ENCODE results near the gene WDFY4.

Gene WDFY4

DNA sequence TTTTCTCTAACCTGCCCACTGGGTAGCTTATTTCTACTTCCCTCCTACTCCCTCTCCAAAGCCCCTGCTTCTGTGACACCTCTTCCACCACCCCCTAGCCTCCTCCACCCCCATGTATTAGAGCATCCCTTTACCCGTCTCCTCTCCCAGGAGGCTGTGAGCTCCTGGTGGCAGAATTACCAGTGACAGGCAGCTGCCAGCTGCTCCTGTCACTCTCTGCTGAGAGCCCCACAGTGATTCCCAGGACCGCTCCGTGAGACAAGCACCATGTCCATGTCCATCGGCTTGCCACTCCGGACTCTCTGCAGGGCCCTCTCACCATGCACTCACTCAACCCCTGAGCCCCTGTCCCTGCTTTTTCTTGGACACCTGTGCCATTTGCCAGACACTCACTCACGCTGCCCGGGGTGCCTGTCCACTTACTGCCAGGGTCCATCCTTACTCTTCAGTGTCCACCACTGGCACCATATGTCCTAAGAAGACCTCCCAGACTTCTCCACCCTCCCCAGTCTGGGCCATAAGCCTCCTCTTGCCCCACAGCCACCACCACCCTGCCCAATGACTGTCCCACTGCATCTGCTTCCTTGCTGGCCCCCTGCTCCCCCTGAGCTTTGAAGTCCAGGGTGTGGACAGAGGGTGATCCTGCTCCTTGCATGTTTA, 9.8 kb downstream of the WDFY4 start:
- no peak for DNase-seq

DNA sequence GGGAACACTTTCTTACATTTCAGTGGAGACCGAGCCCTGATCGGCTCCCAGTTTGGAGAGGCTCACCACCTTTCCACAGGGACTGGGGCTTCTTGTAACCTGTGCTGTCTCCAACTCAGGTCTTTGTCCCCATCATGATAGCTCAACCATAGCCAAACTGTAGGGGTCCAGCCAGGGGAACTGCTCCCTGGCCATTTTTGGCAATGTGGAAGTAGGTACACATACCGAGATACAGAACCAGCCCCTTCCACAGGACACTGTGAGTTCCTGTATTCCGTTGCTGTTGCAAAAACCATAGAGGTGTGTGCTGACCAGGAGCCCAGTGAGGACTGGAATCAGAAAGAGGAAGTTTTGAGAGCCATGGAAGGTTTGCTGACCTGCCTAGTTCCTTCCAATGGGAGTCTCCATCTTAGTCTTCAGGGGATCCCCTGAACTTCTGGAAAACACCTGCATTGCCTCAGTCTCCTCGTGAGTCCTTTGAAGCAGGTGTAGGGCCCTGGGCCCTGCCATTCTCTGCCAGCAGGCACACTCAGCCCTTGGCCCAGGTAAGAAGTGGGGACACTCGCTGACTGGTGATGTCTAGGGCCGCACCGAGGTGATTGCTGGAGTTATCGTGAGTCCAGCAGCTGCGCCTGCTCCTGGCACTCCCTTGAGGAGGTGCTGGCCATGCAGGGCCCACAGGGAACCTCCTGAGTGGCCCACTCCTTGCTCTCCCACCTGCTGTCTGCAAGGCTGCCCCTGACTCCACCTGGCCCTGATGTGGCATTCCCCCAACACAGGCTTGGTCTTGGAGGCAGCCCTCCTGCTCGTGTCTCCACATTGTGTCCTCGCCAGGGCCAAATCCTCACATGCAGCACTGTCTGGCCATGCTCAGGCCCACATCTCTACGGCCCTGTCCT, 11.2 kb downstream of the WDFY4 start:
- no peak for DNase-seq

DNA sequence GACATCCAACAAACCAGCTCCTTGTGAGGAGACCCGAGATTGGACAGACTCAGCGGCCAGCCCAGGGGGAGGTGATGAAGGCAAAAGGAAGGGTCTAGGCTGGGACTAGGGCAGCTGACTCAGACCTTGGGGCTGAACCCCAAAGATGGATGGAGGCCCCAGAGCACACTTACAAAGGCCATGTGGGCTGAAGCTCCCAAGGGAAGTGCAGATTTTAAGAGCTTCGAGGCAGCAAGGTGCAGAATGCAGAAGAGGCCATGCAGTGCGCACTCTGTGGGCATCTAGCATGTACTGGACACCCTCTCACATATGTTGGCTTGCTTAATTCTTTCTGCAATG, 11.8 kb downstream of the WDFY4 start:
- DNase-seq = no peak

DNA sequence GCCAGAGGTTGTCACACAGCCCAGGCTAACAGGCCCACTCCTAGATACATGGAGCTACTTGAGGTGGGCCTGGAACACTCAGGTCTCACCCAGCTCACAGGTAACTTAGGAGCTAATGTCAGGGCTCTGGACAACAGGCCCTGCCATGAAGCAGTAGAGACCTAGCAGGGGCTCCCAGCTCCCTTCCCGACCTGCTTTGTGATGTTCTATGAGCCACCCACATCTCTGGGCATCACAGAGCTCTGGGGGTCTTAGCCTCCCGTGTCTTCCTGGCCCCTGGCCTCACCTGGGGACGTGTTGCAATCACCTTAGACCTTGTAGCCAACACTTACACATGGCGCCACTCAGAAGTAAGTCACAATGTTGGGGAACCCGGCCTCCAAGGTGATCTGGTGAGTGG, 12.4 kb downstream of the WDFY4 start:
- DNase-seq = no peak

DNA sequence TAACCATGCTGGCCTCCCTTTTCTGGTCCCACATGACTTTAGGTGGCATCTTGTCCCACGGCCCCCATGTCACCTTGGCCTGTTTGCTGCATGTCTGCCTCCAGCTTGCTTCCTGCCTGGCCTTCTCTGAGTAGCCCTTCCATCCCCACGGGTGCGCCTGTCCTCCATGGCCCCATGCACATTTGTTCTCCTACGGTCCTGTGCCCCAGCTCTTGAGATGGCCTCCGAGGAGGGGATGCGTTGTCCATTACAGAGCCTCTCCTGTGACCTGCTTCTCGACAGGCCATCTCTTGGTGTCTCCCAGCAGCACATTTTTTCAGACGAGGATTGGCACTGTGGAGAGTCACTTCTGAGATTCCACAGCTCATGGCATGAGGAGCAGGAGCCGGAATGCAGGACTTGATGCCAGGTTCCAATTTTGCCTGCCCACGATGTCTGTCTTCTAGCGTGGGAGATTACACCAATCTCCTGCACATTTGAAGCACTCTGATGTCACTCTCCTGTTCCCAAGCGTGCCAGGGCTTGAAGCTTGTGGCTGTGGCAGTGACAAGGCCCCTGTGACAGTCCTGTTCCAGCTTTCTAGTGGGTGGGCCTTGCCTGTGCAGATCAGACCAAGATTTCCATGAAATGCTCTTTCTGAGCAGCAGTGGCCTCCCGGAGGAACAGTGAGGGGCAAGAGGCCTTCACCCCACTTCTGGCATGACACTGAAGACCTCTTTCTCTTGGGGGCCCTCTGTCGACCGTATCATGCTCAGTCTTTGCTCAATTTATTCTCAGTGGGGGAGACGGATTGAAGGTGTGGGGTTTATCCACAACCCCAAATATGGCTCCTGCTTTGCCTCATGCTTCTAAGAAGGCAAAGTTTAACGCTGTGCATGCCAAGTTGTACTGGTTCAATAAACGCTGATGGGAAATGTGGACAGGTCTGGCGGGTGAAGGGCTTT, 13.4 kb downstream of the WDFY4 start:
- no peak for DNase-seq

DNA sequence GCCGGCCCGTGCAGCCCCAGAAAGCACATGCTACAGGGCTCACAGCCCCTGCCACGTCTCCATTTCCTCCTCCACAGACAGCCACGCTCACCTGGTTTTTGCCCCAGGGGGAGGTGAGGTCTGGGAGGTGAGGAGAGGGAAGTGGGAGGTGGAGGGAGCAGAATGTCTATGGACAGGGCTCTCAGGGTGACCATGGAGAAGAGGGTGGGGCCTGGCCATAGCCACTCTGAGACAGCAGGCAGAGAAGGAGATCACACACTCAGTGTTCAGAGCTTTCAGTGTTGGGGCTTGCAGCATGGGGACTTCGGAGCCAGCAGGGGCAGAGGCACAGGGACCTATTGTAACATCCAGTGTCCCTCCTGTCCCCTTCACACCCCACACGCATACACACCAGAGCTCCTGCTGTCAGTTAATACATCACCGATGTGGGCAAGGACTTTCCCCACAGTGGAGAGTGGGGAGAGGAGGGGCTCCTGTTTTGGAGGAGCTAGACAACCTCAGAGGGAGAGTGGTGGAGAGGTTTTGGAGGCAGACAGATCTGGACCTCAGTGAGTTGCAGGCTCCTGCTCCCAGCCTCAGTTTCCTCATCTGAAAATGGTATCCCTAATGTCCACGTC, 14.4 kb downstream of the WDFY4 start:
- DNase-seq = no peak

DNA sequence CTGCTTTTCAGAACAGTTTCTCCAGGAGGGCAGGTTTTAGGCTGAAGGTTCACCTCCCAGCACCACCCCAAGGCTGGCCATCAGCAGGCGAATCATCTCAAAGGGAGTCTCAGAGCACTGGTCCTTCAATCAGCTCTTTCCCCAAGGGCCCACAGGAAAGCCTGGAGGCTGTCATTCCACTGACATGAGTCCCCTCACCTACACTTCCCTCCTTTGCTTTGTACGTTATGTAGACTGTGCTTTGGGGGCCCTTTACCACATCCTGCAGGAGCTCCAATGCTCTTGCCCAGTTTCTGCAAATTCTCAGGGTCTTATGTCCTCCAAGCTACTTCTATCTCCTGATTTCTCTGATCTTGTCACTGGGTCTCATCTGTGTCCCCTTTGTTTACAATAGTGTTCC, 15.4 kb downstream of the WDFY4 start:
- no peak for DNase-seq

DNA sequence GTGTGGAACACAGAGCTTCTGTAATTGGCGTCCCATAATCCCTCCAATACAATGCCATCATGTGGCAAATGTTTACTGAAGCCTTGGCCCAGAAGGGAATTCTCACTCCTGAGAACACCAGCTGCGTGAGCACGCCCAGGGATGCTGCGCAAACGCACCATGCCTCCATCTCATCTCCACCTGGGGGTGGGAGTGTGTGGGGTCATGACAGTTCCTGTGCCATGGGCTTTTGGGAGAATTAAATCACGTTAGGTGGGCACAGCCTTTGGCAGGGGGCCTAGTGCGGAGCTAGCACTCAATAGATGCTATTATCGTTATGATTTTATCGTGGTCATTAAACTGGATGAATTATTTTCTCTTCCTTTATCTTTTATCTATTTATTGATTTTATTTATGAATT, 15.8 kb downstream of the WDFY4 start:
- DNase-seq = no peak

DNA sequence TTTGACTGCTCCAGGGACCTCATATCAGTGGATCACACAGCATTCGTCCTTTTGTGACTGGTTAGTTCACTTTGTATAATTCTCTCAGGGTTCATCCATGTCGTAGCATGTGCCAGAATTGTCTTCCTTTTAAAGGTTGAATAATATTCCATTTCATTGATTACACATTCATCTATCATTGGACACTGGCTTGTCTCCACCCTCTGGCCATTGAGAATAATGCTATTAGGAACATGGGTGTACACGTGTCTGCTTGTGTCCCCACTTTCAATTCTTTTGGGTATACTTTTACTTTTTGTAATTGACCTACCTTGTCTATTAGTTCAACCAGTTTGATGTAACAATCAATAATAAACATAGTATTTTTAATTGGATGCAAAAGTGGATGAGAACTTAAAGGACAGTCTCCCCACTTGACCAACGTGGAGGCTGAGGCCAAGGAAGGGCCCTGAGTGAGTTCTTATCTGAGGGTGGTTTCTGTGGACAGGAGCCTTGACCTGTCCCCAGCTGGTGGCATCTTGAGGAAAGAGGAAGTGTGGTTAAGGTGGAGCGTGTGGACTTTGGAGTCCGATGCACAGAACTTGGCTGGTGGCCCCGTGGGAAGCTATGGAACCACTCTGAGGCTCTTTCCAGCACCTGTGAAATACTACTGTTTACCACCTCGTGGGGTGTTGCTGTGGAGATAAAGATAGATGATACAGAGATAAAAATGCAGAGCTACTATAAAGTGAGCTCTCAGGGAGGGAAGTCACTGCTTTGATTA, 16.6 kb downstream of the WDFY4 start:
- no peak for DNase-seq

DNA sequence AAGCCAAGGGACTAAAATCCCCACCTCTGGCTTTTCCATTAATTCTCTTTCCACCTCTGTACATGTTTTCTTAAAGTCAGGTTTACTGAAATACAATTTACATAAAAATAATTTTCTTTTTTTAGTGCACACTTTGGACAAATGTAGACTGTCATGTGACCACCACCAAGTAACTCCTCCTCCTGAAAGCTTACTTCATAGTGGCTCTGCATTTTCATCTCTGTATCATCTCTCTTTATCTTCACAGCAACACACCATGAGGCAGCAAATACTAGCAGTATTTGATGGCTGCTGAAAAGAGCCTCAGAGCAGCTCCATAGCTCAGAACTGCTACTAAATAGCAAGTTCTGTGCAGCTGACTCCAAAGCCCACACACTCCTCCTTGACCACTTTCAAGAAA, 17.3 kb downstream of the WDFY4 start:
- no peak for DNase-seq

DNA sequence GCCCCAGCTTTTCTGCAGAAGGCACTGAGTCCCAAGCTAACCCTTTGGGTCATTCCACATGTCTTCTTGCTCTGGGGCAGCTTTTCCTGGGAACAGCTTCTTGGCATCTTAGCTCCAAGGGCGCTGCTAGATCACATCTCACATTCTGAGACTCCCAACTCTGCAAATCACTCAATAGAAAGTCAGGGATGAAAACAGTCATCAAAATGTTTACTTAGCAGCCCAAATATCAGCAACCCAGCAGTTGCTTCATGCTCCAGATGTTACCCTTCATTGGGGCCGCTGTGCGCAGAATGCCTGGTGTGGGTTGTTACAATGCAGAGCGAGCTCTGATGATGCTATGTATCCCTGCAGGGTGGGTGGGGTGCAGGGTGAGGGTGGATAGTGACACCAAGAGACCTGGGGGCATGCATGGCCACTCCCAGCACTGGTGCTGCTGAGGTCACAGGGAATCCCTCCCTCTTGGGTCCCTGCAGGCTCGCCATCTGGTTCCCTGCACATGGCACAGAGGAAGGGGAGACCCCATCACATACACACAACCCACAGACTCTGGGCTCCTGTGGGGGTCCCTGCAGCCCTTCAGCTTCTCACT, 19.0 kb downstream of the WDFY4 start:
- DNase-seq = no peak

DNA sequence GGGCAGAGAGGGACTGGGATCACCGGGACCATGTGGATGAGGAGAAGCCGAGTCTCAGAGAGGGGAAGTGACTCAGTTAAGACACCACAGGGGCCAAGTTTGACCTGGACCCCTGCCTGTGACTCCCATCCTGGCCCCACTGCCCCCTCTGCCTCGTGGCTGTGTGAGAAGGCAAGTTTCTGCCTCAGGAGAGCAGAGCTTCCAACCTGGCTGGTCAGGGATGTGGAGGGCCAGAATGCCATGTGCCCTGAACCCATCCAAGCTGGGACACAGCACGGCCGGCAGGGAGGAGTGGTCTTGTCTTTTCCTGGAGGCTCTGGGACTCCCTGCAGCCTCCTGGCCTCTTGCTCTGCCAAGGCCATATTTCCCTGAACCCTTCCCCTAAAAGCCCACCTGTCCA, 19.5 kb downstream of the WDFY4 start:
- DNase-seq = no peak

DNA sequence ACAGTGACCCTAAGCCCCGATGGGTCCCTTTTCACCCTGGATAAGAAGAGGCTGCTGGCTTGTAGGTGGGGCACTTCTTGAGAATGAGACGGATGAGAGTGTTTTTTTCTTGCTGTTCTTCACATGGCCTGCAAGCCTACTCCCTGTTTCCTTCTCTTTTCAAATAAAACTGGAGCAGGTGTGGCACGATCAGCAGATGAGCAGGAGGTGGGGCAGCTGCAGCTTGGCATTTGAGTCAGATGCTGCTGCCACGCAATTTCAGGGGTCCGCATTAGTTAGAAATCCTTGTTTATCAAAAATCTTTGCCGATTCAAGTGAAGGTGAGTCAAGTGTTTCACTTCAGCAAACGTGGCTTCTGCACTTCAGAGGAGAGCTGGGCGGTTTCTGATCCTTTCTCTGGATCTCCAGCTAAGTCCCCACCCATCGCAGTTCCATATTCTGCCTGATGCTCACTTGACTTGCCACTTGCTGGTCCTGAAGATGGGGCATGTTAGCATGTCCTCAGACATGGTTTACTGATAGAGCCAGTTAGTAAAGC, 20.8 kb downstream of the WDFY4 start:
- DNase-seq = no peak

DNA sequence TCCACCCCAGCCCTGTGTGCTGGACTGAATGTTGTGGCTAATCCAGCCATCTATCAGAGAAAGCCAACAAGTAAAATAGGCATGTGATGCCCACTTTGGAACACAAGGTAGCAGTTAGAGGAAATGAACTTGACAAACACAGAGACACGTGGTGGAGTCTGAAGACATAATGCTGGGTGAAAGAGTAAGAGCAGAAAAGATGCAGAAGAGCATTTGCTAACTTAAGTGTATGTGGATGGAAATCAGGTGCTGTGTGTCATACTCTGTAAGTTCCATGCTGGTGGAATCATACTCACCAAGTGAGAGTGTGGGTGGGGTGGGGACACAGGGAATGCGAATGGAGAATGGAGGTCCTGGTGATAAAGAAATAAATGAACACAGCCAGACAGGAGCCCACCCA, 22.8 kb downstream of the WDFY4 start:
- no peak for DNase-seq

DNA sequence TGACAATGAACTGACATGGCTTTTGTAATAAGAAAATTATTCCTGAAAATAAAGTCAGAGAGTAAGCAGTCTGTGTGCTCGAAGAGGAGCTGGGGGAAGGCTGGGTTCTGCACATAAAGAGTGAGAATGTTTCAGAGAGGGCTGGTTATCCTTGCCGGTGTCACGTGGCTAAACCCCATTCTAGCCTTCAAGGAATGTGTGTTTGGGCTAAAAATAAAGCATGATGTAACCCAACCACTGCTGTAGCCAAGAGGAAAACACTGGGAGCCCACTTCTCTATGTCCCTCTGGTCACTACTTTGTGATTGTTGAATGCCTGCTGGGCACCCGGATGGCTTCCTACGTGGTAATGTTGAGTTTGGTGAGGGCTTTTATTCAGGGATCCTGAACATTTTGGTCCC, 23.5 kb downstream of the WDFY4 start:
- no peak for DNase-seq

DNA sequence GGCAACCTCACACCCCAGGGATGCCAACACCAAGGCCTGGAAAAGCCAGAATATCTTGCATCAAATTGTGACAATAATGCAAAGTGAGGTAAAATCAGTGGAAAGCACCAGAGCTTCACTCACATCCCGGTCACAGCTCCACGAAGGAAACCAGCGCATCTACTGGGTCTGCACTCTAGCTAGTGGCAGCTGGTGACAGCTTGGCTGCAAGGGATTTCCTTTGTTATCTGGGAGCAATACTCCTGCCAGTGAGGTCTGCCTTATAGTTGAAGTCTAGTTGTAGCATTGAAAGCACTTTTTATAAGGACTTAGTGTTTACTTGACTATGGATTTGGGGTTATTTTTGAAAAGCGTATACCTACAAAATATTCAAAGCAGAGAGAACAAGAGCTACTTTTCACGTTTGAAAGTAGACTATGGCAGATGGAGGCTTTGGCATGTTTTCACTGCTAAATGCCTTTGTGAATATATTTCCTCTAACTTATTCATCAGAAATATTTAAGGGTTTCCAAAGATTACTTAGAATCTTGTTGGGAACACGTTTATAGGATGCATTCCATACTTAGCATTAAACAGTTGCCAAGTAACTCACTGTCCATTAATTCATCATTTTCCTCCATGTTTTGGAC, 26.1 kb downstream of the WDFY4 start:
- no peak for DNase-seq

DNA sequence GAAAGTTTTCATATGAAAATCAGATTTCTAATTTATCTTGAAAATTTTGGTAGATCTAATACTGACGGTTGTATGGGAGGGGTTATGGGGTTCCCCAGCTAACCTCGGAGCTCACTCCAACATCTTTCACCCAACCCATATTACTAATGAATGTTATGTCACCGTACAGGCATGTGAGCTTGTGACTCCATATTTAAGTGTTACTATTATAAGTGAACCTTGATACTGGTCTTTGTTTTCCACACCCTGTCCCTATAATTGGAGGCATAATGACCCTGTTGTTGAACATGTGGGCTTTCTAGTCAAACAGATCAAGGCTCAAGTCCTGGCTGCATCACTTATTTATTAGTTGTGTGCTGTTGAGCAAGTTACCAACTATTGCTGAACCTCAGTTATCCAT, 27.2 kb downstream of the WDFY4 start:
- DNase-seq = no peak

DNA sequence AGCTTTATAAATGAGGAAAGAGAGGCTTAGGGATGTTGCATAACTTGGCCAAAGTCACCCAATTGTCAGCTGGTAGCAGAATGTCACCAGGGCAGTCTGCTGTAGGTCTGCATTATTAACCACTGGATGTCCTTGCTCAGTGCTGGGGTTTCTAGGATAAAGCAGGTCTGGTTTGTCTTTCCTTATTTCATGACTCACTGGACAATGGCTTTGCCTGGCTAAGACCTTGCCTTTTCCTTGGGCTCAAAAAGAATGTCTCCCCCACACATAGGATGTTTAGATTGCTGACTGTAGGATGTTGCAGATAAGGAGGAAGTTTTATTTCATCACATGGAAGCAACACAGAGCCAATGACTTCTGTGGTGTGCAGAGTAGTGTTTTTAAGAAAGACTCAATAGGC, 29.4 kb downstream of the WDFY4 start:
- DNase-seq = no peak

DNA sequence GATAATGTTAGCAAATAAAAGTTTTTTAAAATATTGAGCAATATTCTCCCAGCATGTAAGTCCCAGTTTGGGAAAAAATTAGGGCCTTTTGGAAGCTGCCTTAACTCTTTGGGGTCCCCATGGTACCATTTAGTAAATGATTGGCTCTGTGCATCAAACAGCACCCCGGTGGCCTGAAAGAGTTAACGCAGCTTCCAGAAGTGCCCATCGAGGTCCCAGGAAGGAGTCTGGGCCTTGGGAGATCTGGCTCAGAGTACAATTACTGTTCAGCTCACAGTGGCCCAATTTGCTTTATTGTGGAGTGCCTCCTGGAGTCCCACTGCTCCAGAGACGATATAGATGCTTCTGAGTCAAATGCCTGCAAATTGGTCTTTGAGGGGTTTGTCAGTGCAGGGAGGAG, 31.7 kb downstream of the WDFY4 start:
- DNase-seq = no peak

DNA sequence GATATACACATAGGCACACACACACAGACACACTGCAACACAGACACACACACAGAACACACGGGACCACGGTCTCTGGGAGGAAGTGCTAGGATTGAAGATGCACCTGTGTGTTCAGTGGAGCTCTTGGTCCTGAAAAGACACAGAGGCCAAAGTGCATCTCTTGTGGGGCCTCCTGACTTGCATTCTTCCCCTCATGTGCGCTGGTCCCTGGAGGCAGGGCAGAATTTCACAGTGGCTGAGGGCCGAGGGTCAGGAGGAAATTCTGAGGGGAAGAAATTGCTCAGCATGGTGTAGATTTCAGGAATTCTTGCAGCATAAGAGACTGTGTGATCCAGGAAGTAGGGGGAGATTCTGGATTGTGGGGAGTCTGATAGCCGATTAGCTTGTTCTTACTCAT, 35.9 kb downstream of the WDFY4 start:
- no peak for DNase-seq

All from NCI-H526 treated with DMSO at 0.1 percent for 48 hours (cell line).